Stimulated activated CD8-positive, alpha-beta memory T cell treated with anti-CD3 and anti-CD28 coated beads, Interleukin-15, amount 100 ng/mL, for 48 hours (primary cell): ENCODE measurements around the gene CEP250.
"Not testable (repeated sequence)": the region's sequence is repeated elsewhere in the genome, so short reads cannot be mapped to it uniquely, and the experiment has no call there.

Source experiments
- DNase-seq, 2 donors: peaks; one replicate each; pipeline ENCODE4 v3.0.0-alpha.2; 2020; ENCODE audit warnings: low read depth in 2 of 2

CEP250 gene

DNA sequence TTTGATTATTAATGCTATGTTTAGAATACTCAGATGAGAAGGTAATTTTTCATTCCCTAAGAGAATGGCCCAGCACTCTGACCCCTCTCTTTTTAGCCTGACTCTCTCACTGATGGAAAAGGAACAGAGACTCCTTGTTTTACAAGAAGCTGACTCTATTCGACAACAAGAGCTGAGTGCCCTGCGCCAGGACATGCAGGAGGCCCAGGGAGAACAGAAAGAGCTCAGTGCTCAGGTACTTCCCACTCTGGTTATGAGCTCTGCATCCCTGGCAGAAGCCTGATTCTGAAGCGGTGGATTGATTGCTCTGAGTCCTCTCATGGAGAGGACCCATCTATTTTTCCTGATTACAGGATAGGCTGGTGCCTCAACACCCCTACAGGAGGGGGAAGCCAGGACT is 41.1 kb downstream of the CEP250 start:
- no peak for DNase-seq

GRCh38 chr20:35497320-35497719 is 41.9 kb downstream of the CEP250 start:
- DNase-seq = no peak

- DNase-seq = no peak
Measured at GRCh38 chr20:35497780-35498189, 42.4 kb downstream of the CEP250 start.

- DNase-seq = no peak
Measured at GRCh38 chr20:35499271-35499670, 43.9 kb downstream of the CEP250 start.

GRCh38 chr20:35502352-35502751 is 47.0 kb downstream of the CEP250 start:
- no peak for DNase-seq

DNA sequence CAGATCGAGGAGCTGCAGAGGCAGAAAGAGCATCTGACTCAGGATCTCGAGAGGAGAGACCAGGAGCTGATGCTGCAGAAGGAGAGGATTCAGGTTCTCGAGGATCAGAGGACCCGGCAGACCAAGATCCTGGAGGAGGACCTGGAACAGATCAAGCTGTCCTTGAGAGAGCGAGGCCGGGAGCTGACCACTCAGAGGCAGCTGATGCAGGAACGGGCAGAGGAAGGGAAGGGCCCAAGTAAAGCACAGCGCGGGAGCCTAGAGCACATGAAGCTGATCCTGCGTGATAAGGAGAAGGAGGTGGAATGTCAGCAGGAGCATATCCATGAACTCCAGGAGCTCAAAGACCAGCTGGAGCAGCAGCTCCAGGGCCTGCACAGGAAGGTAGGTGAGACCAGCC is 47.9 kb downstream of the CEP250 start:
- DNase-seq = no peak

- DNase-seq = no peak
Measured at GRCh38 chr20:35503841-35504561, 48.6 kb downstream of the CEP250 start.

- no peak for DNase-seq
Measured at GRCh38 chr20:35504751-35505150, 49.4 kb downstream of the CEP250 start.

- DNase-seq = no peak
Measured at GRCh38 chr20:35506179-35506578, 50.8 kb downstream of the CEP250 start.

GRCh38 chr20:35506872-35507638 is 51.7 kb downstream of the CEP250 start:
- DNase-seq = no peak

DNA sequence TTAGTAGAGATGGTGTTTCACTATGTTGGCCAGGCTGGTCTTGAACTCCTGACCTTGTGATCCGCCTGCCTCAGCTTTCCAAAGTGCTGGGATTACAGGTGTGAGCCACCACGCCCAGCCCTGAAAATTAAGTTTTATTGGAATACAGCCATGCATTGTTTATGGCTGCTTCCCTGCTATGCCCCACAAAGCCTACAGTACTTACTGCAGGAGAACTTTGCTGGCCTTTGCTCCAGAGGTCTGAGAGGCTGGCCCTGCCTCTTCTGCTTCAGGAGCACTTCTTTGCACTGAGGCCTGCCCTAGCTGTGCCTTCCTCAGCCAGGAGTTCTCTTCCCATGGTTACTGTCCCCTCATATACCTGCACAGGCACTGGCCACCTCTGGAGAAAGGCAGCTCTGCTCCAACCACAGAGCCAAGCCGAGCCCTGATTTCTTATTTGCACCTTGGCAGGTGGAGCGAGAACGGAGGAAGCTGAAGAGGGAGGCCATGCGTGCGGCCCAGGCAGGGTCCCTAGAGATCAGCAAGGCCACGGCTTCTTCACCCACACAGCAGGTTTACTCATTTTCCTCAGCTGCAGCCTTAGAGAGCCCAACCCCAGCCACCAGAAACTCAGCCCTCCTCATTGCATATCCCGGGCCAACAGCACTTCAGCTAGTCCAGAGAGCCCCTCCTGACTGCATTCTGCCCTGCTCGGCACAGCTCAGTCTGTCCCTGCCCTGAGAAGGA is 53.3 kb downstream of the CEP250 start:
- DNase-seq = no peak

DNA sequence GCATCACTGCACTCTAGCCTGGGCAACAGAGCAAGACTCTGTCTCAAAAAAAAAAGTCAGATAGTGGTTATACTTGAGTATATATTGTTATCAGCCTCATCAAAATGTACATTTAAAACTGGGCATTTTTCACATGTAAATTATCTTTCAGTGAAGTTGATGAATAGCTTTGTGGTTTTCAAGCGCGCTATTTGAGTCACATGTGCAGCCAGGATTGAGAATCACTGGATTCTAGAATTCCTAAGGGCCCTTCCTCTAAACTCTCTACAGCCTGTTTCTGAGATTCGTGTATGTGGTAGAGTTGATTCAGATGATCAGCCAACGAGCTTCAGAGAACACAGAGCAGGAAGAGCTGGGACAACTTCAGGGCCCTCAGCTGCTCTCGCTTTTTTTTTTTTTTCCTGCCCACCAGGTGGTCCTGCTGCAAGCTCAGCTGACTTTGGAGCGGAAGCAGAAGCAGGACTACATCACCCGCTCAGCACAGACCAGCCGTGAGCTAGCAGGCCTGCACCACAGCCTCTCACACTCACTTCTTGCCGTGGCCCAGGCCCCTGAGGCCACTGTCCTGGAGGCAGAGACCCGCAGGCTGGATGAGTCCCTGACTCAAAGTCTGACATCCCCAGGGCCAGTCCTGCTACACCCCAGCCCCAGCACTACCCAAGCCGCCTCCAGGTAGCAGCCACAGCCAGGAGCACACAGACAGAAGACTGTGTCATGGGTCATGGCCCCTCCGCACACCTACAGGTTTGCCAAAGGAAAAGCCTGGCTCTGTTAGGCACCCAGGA is 55.7 kb downstream of the CEP250 start:
- no peak for DNase-seq

DNA sequence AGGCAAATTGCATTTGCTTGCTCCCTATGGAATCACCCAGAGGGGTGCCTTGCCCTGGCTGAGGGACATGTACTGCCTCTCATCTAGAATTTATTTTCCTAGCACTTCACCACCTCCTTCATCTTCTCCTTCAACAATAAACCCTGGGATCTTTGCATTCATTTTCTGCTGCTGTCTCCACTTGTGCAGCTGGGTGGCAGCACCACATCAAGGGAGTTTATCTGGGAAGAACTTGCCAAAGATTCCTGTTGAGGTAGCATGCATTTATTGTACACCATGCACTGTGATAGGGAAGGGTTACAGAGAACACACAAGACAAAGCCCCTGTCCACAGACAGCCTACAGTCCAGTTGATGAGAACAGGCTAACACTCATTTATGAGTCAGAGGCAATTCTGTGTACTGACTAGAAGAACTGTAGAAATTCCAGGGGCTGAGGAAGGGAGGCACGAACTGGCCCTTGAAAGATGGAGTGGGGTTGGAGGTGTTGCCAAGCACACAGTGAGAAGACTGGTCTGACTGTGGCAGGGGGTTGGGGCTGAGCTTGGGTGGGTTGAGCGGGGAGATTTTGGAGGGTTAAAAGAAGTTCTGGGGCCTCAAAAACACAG is 56.5 kb downstream of the CEP250 start:
- DNase-seq = no peak

- DNase-seq = no peak
Measured at GRCh38 chr20:35514371-35514932, 59.1 kb downstream of the CEP250 start.

GRCh38 chr20:35515341-35515740 is 59.9 kb downstream of the CEP250 start:
- DNase-seq = no peak

- no peak for DNase-seq
Measured at GRCh38 chr20:35515949-35516645, 60.7 kb downstream of the CEP250 start.

DNA sequence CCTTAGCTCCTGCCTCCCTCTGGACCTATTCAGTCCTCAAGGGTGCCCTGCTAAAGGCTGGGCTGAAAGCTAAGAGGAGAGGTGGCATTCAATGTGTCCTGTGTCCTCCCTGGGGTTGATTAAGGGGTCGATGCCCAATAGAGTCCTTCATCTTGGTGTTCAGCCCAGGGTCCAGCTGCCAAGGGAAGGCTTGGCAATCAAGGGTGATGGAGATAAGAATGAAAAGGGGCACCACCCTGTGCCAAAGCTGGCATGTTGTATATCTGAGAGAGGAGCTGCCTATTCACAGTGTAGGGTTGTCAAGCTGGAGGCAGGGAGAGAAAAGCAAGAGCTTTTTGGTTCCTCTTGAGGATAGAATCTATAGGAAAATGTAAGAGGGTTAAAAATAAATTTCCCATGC is 61.7 kb downstream of the CEP250 start:
- no peak for DNase-seq

- DNase-seq = not testable (repeated sequence)
Measured at GRCh38 chr20:35517767-35518166, 62.4 kb downstream of the CEP250 start.

DNA sequence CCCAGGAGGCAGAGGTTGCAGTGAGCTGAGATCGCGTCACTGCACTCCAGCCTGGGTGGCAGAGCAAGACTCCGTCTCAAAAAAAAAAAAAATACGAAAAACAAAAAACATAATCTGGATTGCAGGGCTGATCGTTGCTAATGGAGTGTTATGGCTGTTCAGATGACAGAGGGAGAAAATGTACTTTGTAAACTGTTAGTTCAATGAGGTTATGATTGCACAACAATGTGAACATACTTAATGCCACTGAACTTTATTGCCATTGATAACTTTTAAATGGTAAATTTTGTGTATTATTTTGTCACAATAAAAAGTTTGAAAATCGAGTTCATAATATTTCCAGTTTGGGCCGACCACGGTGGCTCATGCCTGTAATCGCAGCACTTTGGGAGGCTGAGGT is 63.6 kb downstream of the CEP250 start:
- DNase-seq = no peak

DNA sequence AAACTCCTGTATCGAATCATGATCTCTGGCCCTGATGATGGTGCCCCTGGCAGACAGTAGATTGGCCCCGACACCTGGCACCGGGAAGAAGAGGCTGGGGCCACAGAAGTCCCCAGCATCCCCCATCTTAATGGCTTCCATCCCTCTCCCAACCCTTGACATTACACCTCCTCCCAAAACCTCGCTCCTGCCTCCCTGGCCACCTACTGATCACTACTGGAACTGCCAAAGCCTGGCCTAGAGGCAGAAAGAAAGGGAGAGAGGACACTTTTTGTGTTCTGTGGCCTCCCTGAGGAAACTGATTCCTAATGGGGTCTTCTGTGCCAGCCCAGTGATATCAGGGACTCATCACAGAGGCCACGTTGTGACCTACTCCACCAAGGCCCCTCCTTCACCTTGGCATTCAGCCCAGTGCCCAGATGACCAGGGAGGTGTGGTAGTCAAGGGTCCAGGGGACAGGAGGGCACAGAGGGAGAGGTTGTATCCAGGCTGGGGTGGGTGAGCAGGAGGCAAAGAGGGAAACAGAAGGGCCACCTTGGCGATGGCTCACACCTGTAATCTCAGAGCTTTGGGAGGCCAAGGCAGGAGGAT is 68.0 kb downstream of the CEP250 start:
- no peak for DNase-seq
